Activated CD4-positive, alpha-beta T cell treated with anti-CD3 and anti-CD28 coated beads, Interleukin-2, amount 50 U/mL, for 4 hours (primary cell): Measurements from ENCODE around the gene SHKBP1.
"Not testable (repeated sequence)": the region's sequence is repeated elsewhere in the genome, so short reads cannot be mapped to it uniquely, and the experiment has no call there.

Experiments
- DNase-seq, 2 experiments: peaks; one replicate each; pipeline ENCODE4 v3.0.0-alpha.2; 2020

The SHKBP1 gene

GRCh38 chr19:40556953-40557530, 19.6 kb upstream of the SHKBP1 start:
- no peak for DNase-seq

- DNase-seq, result no peak
Observed at GRCh38 chr19:40559394-40559793, 17.3 kb upstream of the SHKBP1 start.

GRCh38 chr19:40560092-40560507, 16.6 kb upstream of the SHKBP1 start:
- no peak for DNase-seq

GRCh38 chr19:40561947-40562346, 14.7 kb upstream of the SHKBP1 start:
- no peak for DNase-seq

GRCh38 chr19:40564535-40564934, 12.1 kb upstream of the SHKBP1 start:
- not testable (repeated sequence) for DNase-seq

- DNase-seq, result no peak
Observed at GRCh38 chr19:40565355-40565754, 11.3 kb upstream of the SHKBP1 start.

GRCh38 chr19:40565910-40566495, 10.7 kb upstream of the SHKBP1 start:
- DNase-seq, result no peak

GRCh38 chr19:40567040-40567749, 9.5 kb upstream of the SHKBP1 start:
- no peak for DNase-seq

GRCh38 chr19:40567750-40568494, 8.8 kb upstream of the SHKBP1 start:
- DNase-seq, result no peak

- peak; percentile 93 to 94 for DNase-seq
Observed at GRCh38 chr19:40570313-40571004, 6.2 kb upstream of the SHKBP1 start.

- DNase-seq, result no peak
Observed at GRCh38 chr19:40571005-40571318, 5.7 kb upstream of the SHKBP1 start.

- DNase-seq, result no peak
Observed at GRCh38 chr19:40571831-40572495, 4.7 kb upstream of the SHKBP1 start.

- DNase-seq, result no peak
Observed at GRCh38 chr19:40575326-40575725, 1.3 kb upstream of the SHKBP1 start.

GRCh38 chr19:40576151-40576584, 505 bp upstream of the SHKBP1 start:
- no peak for DNase-seq

GRCh38 chr19:40578442-40578908, 1.8 kb downstream of the SHKBP1 start:
- DNase-seq, result no peak

- DNase-seq, result no peak
Observed at GRCh38 chr19:40580619-40581018, 3.9 kb downstream of the SHKBP1 start.

GRCh38 chr19:40581531-40581930, 4.9 kb downstream of the SHKBP1 start:
- DNase-seq, result no peak

- DNase-seq, result no peak
Observed at GRCh38 chr19:40582467-40582866, 5.8 kb downstream of the SHKBP1 start.

GRCh38 chr19:40583283-40583682, 6.6 kb downstream of the SHKBP1 start:
- DNase-seq, result no peak

GRCh38 chr19:40584007-40584406, 7.3 kb downstream of the SHKBP1 start:
- DNase-seq, result no peak

- no peak for DNase-seq
Observed at GRCh38 chr19:40585241-40585981, 8.7 kb downstream of the SHKBP1 start.

GRCh38 chr19:40585982-40586422, 9.3 kb downstream of the SHKBP1 start:
- no peak for DNase-seq
